ENCODE results near the gene FOXRED1. TPM values are rescaled to one million over a fixed set of nuclear protein-coding genes. Genes with fewer than 3 reads are reported as not detected.

The FOXRED1 gene
- total RNA-seq (2022) (28.2 and 37.2 TPM in 2 replicates), Bru-seq, nascent RNA (percentile 68 among the genes with signal in this experiment), BruChase-seq, experiment 1, labeled RNA remaining after a 6-hour chase (percentile 85 among the genes with signal in this experiment), BruChase-seq, experiment 2, labeled RNA remaining after a 2-hour chase (percentile 85 among the genes with signal in this experiment)
- long read RNA-seq, transcript FOXRED1-201 (11 exons, 1,970 nt) = major isoform, 44 of 99 reads
- long read RNA-seq, partial matches to known transcripts = 37 of 99 reads
- long read RNA-seq, other reads (novel, unspliced or antisense) = 16 of 99 reads

DNA sequence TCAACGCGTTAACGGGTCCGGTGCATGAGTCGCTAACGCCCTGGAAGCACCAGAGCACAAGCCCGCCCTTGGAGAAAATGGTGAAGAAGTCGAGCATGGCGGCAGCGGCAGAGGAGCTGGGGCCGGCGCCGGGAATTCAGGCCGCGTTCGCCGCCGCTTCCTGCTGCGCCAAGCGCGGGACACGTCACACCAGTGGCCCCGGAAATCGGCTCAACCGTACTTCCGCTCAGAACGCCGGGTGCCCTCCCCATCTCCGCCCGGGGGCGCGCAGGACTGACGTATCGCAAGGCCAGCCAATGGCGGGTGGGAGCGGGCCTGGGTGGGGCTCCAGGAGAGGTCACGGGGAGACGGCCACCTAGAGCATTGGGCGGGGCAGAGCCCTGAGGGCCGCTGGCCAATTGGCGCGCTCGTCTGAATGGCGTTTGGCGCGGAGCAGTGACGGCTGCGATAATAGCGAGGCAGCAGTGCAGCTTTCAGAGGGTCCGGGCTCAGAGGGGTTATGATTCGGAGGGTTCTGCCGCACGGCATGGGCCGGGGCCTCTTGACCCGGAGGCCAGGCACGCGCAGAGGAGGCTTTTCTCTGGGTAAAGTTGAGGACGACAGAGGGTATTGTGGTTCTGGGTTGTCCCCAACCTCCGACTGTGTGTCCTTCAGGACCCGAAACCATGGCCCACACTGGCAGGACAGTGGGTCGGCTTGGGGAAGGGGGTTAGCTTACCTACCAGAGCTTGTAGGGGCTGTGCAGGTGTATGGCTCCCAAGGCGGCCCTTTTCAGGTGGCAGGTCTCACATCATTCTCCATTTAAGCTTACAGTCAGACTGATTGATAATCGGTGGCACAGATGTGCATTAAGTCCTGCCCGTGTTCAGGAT, at the start of gene FOXRED1, which contains the start of gene SRPRA:
Gene FOXRED1, plus strand, starts transcription at position 447 of the 872 bp plus-strand sequence. Its CDS starts 53 bp downstream, at position 500.
Gene SRPRA, minus strand, starts transcription at position 188 of the 872 bp plus-strand sequence. Its CDS starts 91 bp downstream, at position 97.
- intact Hi-C loops (cut with micrococcal nuclease) = loop anchor here (1.0 to 5.0 kb wide), 3 partner anchors 35 to 347 kb away; partner anchors contain the start of genes DCPS, FAM118B and RPUSD4
- ChIA-PET POLR2A (interaction anchor here (0.5 to 3.4 kb wide), 21 partner anchors 10 to 1227 kb away, joined by 3 to 41 read pairs (median 3); partner anchors contain the start of genes DCPS, FAM118B, PUS3 and RPUSD4), CTCF (interaction anchor here (0.6 kb wide), 1 partner anchor 41 kb away, joined by 3 read pairs; no protein-coding TSS in a partner anchor)

DNA sequence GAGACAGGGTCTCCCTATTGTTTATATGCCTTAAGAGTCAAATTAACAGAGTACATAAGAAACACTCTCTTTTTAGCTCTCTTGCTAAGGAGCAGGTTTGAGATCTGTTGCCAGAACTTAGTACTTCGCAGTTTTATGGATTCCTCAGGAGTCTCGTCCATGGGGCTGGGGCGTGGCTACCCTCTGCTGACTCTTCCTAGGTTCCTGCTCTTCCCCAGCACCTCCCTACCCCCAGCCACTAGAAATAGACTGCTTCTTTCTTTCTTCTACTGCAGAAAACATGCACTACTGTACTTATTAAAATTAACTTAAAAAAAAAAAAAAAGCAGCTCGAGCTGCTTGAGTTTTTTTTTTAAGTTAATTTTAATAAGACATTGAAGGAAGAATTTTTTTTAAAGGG, 49.4 kb upstream of the FOXRED1 start:
- Mint-ChIP-seq H3K4me1 (ENCODE audit: insufficient read depth, unreplicated experiment) (peaks cover 7% of the 10 kb centered on the region), H3K4me3 (ENCODE audit: unreplicated experiment) (no peak overlapping the region), H3K9me3 (ENCODE audit: unreplicated experiment) (no peaks in the 10 kb centered on the region), H3K27ac (ENCODE audit: low read depth, unreplicated experiment) (no peak overlapping the region), H3K27me3 (ENCODE audit: insufficient read depth, unreplicated experiment) (no peaks in the 10 kb centered on the region), H3K36me3 (ENCODE audit: insufficient read depth, unreplicated experiment) (peaks cover 7% of the 10 kb centered on the region)
- POLR2A ChIA-PET = interaction anchor here (0.9 kb wide), 1 partner anchor 50 kb away, joined by 3 read pairs; the partner anchor contains the start of genes FOXRED1 and SRPRA
- CTCF ChIA-PET = interaction anchor here (0.6 to 1.2 kb wide), 2 partner anchors 22 to 37 kb away, joined by 3 read pairs; no protein-coding TSS in a partner anchor
- no TSS peak for BruUV-seq (replicated peaks)
- TF ChIP-seq, protein P1, sequence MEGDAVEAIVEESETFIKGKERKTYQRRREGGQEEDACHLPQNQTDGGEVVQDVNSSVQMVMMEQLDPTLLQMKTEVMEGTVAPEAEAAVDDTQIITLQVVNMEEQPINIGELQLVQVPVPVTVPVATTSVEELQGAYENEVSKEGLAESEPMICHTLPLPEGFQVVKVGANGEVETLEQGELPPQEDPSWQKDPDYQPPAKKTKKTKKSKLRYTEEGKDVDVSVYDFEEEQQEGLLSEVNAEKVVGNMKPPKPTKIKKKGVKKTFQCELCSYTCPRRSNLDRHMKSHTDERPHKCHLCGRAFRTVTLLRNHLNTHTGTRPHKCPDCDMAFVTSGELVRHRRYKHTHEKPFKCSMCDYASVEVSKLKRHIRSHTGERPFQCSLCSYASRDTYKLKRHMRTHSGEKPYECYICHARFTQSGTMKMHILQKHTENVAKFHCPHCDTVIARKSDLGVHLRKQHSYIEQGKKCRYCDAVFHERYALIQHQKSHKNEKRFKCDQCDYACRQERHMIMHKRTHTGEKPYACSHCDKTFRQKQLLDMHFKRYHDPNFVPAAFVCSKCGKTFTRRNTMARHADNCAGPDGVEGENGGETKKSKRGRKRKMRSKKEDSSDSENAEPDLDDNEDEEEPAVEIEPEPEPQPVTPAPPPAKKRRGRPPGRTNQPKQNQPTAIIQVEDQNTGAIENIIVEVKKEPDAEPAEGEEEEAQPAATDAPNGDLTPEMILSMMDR (IDR thresholded peaks at IDR 0.05; ENCODE audit: unreplicated experiment) = no peak
- intact Hi-C loops (cut with micrococcal nuclease) = no loop called here
- DNase-seq (ENCODE audit: unreplicated experiment) = no peak

More for the DNA sequence above, at the start of gene FOXRED1, which contains the start of gene SRPRA:
- Mint-ChIP-seq H3K4me3 (ENCODE audit: unreplicated experiment) (peak within 1 kb of the TSS; percentile 94), H3K4me1 (ENCODE audit: insufficient read depth, unreplicated experiment) (peaks cover 23% of the 10 kb centered on the region), H3K36me3 (ENCODE audit: insufficient read depth, unreplicated experiment) (peaks cover 60% of the 10 kb centered on the region), H3K27ac (ENCODE audit: low read depth, unreplicated experiment) (peak within 1 kb of the TSS; percentile 97), H3K9me3 (ENCODE audit: unreplicated experiment) (no peaks in the 10 kb centered on the region), H3K27me3 (ENCODE audit: insufficient read depth, unreplicated experiment) (no peaks in the 10 kb centered on the region)
- TF ChIP-seq, protein P1 (IDR thresholded peaks at IDR 0.05; ENCODE audit: unreplicated experiment) = no peak
- TSS peak; percentile 81 for BruUV-seq (replicated peaks)
- DNase-seq (ENCODE audit: unreplicated experiment) = peak; percentile 99

DNA sequence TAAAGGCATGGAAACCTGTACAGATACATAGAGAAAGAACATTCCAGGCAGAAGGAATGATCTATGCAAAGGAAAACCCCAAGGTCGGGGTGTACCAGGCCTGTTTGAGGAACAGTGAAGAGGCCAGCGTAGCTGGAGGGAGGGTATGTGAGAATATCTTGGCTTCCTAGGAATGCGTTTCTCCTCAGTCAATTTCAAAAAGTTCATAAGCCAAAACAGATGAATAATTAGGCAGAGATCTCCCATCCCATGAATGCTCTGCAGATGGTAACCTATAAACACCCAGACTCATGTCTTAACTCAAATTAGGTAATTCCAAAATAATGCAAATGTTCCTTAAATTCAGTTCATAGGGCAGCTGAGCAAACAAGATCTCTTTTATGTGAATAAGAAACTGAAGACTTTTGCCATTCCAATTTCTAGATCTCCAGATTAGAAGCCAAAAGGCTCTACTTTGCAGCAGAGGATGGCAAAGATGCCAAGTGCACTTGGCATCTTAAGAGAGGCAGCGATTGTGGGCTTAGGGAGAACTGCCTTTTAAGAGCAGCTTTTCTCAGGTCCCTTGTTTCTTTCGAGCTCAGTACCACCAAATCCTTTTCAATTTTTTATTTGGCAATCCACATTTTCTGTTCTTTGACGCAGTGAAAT, 44.2 kb upstream of the FOXRED1 start:
- TF ChIP-seq, protein P1 (IDR thresholded peaks at IDR 0.05; ENCODE audit: unreplicated experiment) = no peak
- no TSS peak for BruUV-seq (replicated peaks)
- H3K4me3 Mint-ChIP-seq (ENCODE audit: unreplicated experiment) = no peak overlapping the region
- peaks cover 7% of the 10 kb centered on the region for H3K36me3 Mint-ChIP-seq (ENCODE audit: insufficient read depth, unreplicated experiment)
- no peak overlapping the region for H3K27ac Mint-ChIP-seq (ENCODE audit: low read depth, unreplicated experiment)
- intact Hi-C loops (cut with micrococcal nuclease) = no loop called here
- CTCF ChIA-PET = interaction anchor here (0.5 to 1.0 kb wide), 2 partner anchors 25 to 1367 kb away, joined by 3 read pairs; no protein-coding TSS in a partner anchor
- POLR2A ChIA-PET = interaction anchor here (1.1 kb wide), 1 partner anchor 14 kb away, joined by 4 read pairs; the partner anchor contains the start of genes FAM118B and RPUSD4
- H3K4me1 Mint-ChIP-seq (ENCODE audit: insufficient read depth, unreplicated experiment) = peaks cover 7% of the 10 kb centered on the region
- no peak for DNase-seq (ENCODE audit: unreplicated experiment)
- H3K9me3 Mint-ChIP-seq (ENCODE audit: unreplicated experiment) = no peaks in the 10 kb centered on the region
- H3K27me3 Mint-ChIP-seq (ENCODE audit: insufficient read depth, unreplicated experiment) = no peaks in the 10 kb centered on the region

Measured in MCF 10A (cell line).